ENCODE measurements around the gene VSTM2B.

The VSTM2B gene

DNA sequence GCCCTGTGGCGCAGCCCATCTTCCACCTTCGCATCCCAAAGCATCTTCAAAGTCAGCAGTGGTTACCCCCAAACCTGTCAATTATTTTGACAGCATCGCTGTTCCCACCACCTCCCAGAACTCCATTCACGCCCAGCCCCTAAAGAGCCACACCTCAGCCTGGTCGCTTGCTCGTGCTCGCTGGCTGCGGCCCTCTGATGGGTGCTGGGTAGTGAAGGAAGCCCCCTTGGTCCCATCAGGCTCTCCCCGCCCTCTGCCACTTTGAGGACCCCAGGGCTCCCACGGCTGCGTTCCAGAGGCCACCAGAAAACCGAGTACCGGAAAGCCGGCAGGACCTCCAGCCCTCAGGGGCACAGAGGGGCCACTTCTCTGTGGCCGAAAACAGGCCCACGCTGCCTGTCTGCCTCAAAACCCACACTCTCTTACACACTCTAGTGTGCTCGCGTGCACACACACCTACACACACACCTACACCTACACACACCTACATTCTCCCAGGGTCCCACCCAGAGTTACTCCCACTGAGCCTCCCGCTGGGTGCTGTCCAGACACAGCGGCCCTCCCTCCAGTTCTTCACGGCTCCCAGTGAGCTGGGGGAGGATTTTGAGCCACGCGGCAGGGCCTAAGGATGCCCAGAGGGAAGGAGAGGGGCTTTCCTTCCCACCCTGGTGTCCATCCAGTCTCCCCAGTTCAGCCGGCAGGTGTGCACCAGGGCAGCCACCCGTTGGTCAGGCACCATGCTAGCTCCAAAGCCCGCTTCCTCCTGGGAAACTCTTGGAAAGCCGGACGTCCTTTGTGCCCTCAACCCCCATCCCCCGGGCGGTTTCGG lies 1.9 kb downstream of the VSTM2B start:
- Histone ChIP-seq H3K4me3 (ENCODE audit: control insufficient read depth in 1 of 7, extremely low read depth in 1 of 7, insufficient read depth in 4 of 7, low read depth in 2 of 7, low read length in 6 of 7) (peak overlapping the region in 2 of 7 experiments; percentile 47 to 56), H3K27me3 (replicated peaks in 2 of 5; ENCODE audit: control insufficient read depth in 4 of 5, insufficient read depth in 5 of 5, low read length in 4 of 5) (peaks cover 23 to 97% (median 59%) of the 10 kb centered on the region in 5 experiments), H3K36me3 (ENCODE audit: control insufficient read depth in 4 of 4, insufficient read depth in 4 of 4, low read length in 3 of 4) (no peaks in the 10 kb centered on the region), H3K4me1 (ENCODE audit: control extremely low read depth in 1 of 4, control insufficient read depth in 4 of 4, insufficient read depth in 4 of 4, low read length in 3 of 4) (peaks cover 0 to 53% (median 28%) of the 10 kb centered on the region in 4 experiments), H3K27ac (ENCODE audit: insufficient read depth in 1 of 2, low read depth in 1 of 2, low read length in 2 of 2, poor library complexity in 1 of 2, severe bottlenecking in 2 of 2) (no peak overlapping the region), H3K9me3 (ENCODE audit: control extremely low read depth in 1 of 5, control insufficient read depth in 4 of 5, insufficient read depth in 2 of 5, low read depth in 1 of 5, low read length in 4 of 5) (peaks cover 0 to 7% (median 0%) of the 10 kb centered on the region in 5 experiments)
- 8% methylated on average over 21 of the region's 31 CpGs for WGBS (ENCODE audit: insufficient coverage)
- CTCF ChIA-PET: interaction anchor here (1.5 kb wide), 2 partner anchors 9 to 24 kb away, joined by 5 read pairs; no protein-coding TSS in a partner anchor
- POLR2A ChIA-PET: no interaction called here
- DNase-seq: no peak

DNA sequence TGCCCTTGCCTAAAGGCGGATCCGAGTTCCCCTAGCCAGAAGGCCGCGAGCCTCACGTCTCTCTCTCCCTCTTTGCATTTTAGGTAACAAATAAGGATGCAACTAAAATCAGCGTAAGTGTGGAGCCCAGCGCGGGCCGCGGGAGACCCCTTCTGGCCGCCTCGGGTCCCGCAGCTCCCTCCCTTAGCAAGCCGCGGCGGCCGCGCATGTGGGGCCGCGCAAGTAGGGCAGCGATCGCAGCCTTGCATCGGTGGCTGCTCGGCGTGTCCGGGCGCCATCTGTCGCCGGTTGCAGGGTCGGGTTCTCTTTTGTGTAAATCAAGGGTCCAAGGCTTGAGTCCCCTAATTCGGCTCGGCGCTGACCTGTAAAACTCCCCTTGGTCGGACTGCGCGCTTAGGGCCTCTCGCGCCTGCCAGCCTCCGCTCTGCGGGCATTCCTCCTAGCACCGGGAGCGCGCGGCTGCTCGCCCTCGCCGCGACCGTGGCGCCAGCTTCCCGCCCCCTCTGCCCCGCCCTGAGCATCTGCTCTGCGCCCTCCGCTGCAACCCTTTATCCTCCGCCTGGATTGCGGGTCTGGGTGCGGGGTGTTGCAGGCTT lies 2.7 kb downstream of the VSTM2B start:
- WGBS (ENCODE audit: insufficient coverage): 0% methylated on average over 49 of the region's 57 CpGs
- DNase-seq: peak; percentile 77 to 88 (median 87)
- ChIA-PET CTCF (interaction anchor here (1.5 kb wide), 2 partner anchors 9 to 24 kb away, joined by 5 read pairs; no protein-coding TSS in a partner anchor), POLR2A (no interaction called here)
- Histone ChIP-seq H3K36me3 (ENCODE audit: control insufficient read depth in 4 of 4, insufficient read depth in 4 of 4, low read length in 3 of 4) (no peaks in the 10 kb centered on the region), H3K4me3 (ENCODE audit: control insufficient read depth in 1 of 7, extremely low read depth in 1 of 7, insufficient read depth in 4 of 7, low read depth in 2 of 7, low read length in 6 of 7) (peak overlapping the region in 5 of 7 experiments; percentile 36 to 72 (median 56)), H3K27me3 (replicated peaks in 2 of 5; ENCODE audit: control insufficient read depth in 4 of 5, insufficient read depth in 5 of 5, low read length in 4 of 5) (peaks cover 17 to 97% (median 53%) of the 10 kb centered on the region in 5 experiments), H3K27ac (ENCODE audit: insufficient read depth in 1 of 2, low read depth in 1 of 2, low read length in 2 of 2, poor library complexity in 1 of 2, severe bottlenecking in 2 of 2) (no peak overlapping the region), H3K9me3 (ENCODE audit: control extremely low read depth in 1 of 5, control insufficient read depth in 4 of 5, insufficient read depth in 2 of 5, low read depth in 1 of 5, low read length in 4 of 5) (peaks cover 0 to 7% (median 0%) of the 10 kb centered on the region in 5 experiments), H3K4me1 (ENCODE audit: control extremely low read depth in 1 of 4, control insufficient read depth in 4 of 4, insufficient read depth in 4 of 4, low read length in 3 of 4) (peaks cover 0 to 53% (median 28%) of the 10 kb centered on the region in 4 experiments)

DNA sequence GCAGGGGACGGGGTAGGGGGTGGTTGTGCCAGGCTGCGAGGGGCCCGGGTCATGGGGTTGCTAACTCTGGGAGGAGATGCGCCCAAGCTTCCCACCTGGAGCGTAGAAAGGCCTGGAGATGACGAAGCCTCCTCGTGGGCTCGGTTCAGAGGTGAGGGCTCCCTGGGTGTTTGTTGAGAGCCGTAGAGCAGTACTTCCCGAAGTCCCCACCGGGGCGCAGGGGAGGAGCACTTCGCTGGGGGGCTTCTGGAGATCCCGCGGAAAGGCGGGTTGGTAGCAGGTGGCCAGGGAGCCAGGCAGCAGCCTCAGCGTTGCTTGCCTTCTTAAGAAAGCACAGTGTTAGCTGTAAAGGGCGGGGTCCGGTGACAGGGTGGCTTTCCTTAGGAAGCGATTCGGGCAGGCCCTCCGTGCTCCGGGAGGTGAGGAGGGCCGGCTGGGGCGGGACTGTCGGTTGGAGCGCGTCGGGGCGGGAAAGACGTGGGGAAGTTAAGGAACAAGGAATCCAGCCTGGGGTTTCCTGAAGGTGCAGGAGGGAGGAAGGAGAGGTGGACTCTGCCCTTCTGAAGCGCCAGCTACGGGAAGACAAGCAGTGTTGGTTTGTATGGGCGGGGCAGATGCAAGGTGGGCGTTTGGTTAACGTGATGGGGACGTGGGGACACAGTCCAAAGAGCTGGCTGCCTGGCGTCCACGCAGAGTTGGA lies 3.3 kb downstream of the VSTM2B start:
- ChIA-PET POLR2A (no interaction called here), CTCF (interaction anchor here (1.0 to 1.5 kb wide), 3 partner anchors 10 to 61 kb away, joined by 3 to 5 read pairs (median 5); no protein-coding TSS in a partner anchor)
- DNase-seq: peak in 1 of 3 donors; percentile 24
- no peak overlapping the region for H3K27ac ChIP-seq (ENCODE audit: insufficient read depth in 1 of 2, low read depth in 1 of 2, low read length in 2 of 2, poor library complexity in 1 of 2, severe bottlenecking in 2 of 2)
- H3K36me3 ChIP-seq (ENCODE audit: control insufficient read depth in 4 of 4, insufficient read depth in 4 of 4, low read length in 3 of 4): no peaks in the 10 kb centered on the region
- H3K4me3 ChIP-seq (ENCODE audit: control insufficient read depth in 1 of 7, extremely low read depth in 1 of 7, insufficient read depth in 4 of 7, low read depth in 2 of 7, low read length in 6 of 7): peak overlapping the region in 3 of 7 experiments; percentile 36 to 72 (median 57)
- peaks cover 0 to 53% (median 28%) of the 10 kb centered on the region in 4 experiments for H3K4me1 ChIP-seq (ENCODE audit: control extremely low read depth in 1 of 4, control insufficient read depth in 4 of 4, insufficient read depth in 4 of 4, low read length in 3 of 4)
- WGBS (ENCODE audit: insufficient coverage): 4% methylated on average over 19 of the region's 39 CpGs
- H3K9me3 ChIP-seq (ENCODE audit: control extremely low read depth in 1 of 5, control insufficient read depth in 4 of 5, insufficient read depth in 2 of 5, low read depth in 1 of 5, low read length in 4 of 5): peaks cover 0 to 7% (median 0%) of the 10 kb centered on the region in 5 experiments
- peaks cover 10 to 97% (median 46%) of the 10 kb centered on the region in 5 experiments for H3K27me3 ChIP-seq (replicated peaks in 2 of 5; ENCODE audit: control insufficient read depth in 4 of 5, insufficient read depth in 5 of 5, low read length in 4 of 5)

DNA sequence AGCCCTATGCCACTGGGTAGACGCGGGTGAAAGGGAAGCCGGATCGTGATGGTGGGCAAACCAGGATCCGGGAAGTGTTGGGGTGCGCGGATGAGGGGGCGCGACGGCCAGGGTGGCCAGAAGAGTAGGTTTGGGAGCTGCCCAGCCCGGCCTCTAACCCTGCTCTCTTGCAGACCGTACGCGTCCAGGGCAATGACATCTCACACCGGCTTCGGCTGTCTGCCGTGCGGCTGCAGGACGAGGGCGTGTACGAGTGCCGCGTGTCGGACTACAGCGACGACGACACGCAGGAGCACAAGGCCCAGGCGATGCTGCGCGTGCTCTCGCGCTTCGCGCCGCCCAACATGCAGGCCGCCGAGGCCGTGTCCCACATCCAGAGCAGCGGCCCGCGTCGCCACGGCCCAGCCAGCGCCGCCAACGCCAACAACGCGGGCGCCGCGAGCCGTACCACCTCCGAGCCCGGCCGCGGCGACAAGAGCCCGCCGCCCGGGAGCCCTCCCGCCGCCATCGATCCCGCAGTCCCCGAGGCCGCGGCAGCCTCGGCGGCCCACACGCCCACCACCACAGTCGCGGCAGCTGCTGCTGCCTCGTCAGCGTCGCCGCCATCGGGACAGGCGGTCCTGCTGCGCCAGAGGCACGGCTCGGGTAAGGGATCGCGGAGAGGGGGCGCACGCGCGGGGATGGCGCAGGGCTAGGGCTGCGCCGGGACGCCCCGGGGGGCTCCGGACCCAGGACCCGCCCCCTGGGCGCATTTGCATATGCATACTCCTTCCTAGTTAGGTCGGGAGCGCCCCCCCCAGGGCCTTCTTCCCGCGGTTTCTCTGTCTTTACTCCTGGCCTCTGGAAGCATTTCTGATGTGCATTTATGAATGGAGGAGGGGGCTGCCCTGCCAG lies 4.1 kb downstream of the VSTM2B start:
- H3K4me1 ChIP-seq (ENCODE audit: control extremely low read depth in 1 of 4, control insufficient read depth in 4 of 4, insufficient read depth in 4 of 4, low read length in 3 of 4): peaks cover 0 to 49% (median 28%) of the 10 kb centered on the region in 4 experiments
- ChIA-PET CTCF (interaction anchor here (1.0 kb wide), 1 partner anchor 62 kb away, joined by 3 read pairs; no protein-coding TSS in a partner anchor), POLR2A (no interaction called here)
- peak in 2 of 3 donors; percentile 46 to 49 for DNase-seq
- peaks cover 8 to 95% (median 38%) of the 10 kb centered on the region in 5 experiments for H3K27me3 ChIP-seq (replicated peaks in 2 of 5; ENCODE audit: control insufficient read depth in 4 of 5, insufficient read depth in 5 of 5, low read length in 4 of 5)
- H3K27ac ChIP-seq (ENCODE audit: insufficient read depth in 1 of 2, low read depth in 1 of 2, low read length in 2 of 2, poor library complexity in 1 of 2, severe bottlenecking in 2 of 2): no peak overlapping the region
- H3K36me3 ChIP-seq (ENCODE audit: control insufficient read depth in 4 of 4, insufficient read depth in 4 of 4, low read length in 3 of 4): no peaks in the 10 kb centered on the region
- H3K4me3 ChIP-seq (ENCODE audit: control insufficient read depth in 1 of 7, extremely low read depth in 1 of 7, insufficient read depth in 4 of 7, low read depth in 2 of 7, low read length in 6 of 7): peak overlapping the region in 1 of 7 experiments; percentile 19
- WGBS (ENCODE audit: insufficient coverage): 8% methylated on average over 86 of the region's 100 CpGs
- H3K9me3 ChIP-seq (ENCODE audit: control extremely low read depth in 1 of 5, control insufficient read depth in 4 of 5, insufficient read depth in 2 of 5, low read depth in 1 of 5, low read length in 4 of 5): peaks cover 0 to 7% (median 0%) of the 10 kb centered on the region in 5 experiments

DNA sequence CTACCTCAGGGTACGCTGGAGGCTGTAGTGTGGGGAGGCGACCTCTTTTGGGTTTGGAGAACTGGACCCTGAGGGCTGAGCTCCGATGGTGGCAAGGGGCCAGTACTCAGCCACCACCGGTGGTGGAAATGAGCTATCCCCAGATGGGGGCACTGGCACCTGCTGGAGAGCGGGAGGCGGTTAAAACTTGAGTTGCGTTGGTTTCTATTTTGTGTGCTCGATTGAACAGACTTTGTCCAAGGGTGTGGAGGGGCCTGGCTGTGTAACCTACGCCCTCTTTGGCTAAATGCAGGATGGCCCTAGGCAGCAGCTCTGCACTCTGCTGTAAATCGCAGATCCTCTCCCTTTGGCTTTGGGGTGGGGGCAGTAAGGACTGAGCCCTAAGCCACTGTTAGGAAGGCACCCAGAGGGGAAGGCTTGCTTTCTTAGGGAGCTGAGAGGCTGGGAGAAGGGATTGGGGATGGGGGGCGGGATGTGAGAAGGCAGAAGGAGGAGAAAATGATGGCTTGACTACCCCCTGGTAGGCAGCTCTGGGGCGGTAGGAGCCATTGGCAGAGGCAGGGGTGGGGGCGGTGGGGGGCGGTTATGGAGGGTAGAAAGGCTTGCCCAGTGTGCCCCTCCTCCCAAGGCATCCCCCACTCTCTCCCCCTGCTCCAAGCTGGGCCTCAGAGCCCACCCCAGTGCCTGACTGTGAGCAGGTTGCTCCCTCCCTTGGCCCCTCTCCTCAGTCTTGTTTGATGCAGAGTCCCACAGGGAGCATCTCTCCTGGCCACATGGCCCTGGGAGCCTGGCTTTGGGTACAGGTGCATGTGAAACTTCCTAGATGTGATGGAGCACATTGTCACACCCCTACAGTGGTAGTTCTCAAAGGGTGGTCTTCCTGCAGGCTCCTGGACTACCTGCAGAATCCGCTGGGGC lies 5.0 kb downstream of the VSTM2B start:
- 35% methylated on average over 7 of the region's 15 CpGs for WGBS (ENCODE audit: insufficient coverage)
- H3K27me3 ChIP-seq (replicated peaks in 2 of 5; ENCODE audit: control insufficient read depth in 4 of 5, insufficient read depth in 5 of 5, low read length in 4 of 5): peaks cover 8 to 96% (median 37%) of the 10 kb centered on the region in 5 experiments
- H3K4me1 ChIP-seq (ENCODE audit: control extremely low read depth in 1 of 4, control insufficient read depth in 4 of 4, insufficient read depth in 4 of 4, low read length in 3 of 4): peaks cover 0 to 43% (median 25%) of the 10 kb centered on the region in 4 experiments
- ChIA-PET POLR2A (no interaction called here), CTCF (interaction anchor here (0.7 kb wide), 1 partner anchor 1283 kb away, joined by 3 read pairs; no protein-coding TSS in a partner anchor)
- peaks cover 0 to 7% (median 0%) of the 10 kb centered on the region in 5 experiments for H3K9me3 ChIP-seq (ENCODE audit: control extremely low read depth in 1 of 5, control insufficient read depth in 4 of 5, insufficient read depth in 2 of 5, low read depth in 1 of 5, low read length in 4 of 5)
- H3K36me3 ChIP-seq (ENCODE audit: control insufficient read depth in 4 of 4, insufficient read depth in 4 of 4, low read length in 3 of 4): no peaks in the 10 kb centered on the region
- DNase-seq: peak in 1 of 3 donors; percentile 6
- H3K27ac ChIP-seq (ENCODE audit: insufficient read depth in 1 of 2, low read depth in 1 of 2, low read length in 2 of 2, poor library complexity in 1 of 2, severe bottlenecking in 2 of 2): no peak overlapping the region
- H3K4me3 ChIP-seq (ENCODE audit: control insufficient read depth in 1 of 7, extremely low read depth in 1 of 7, insufficient read depth in 4 of 7, low read depth in 2 of 7, low read length in 6 of 7): no peak overlapping the region

All from common myeloid progenitor, CD34-positive (primary cell).